Aorta (tissue), 5 donors: Measurements from ENCODE around the gene EEF1AKMT3. TPM values are rescaled to one million over a fixed set of nuclear protein-coding genes. Genes with fewer than 3 reads are reported as not detected.
"Not testable (repeated sequence)": the region's sequence is repeated elsewhere in the genome, so short reads cannot be mapped to it uniquely, and the experiment has no call there.

ENCODE experiments used
- ATAC-seq: fragments of 200-7000 bp; cut with Tn5 transposase; one replicate; pipeline ENCODE4 v1.9.1; 2022; ENCODE audit warnings: moderate library complexity; ENCODE audit not compliant: low FRiP score
- DNase-seq, 2 donors: peaks; one replicate each; pipeline ENCODE4 v3.0.0-alpha.2; 2020
- H3K27ac ChIP-seq, 2 donors: one replicate each; pipeline ENCODE4 v1.5.1; 2013; ENCODE audit warnings: low read length in 2 of 2, mild to moderate bottlenecking in 2 of 2, moderate library complexity in 2 of 2, control low read depth in 1 of 2, inconsistent platforms in 1 of 2, low read depth in 1 of 2
- H3K27me3 ChIP-seq, 2 donors: one replicate each; pipeline ENCODE4 v1.6.1; 2013; ENCODE audit warnings: control low read depth in 1 of 2, low read length in 1 of 2, mild to moderate bottlenecking in 1 of 2, moderate library complexity in 1 of 2; ENCODE audit not compliant: insufficient read depth in 2 of 2, control insufficient read depth in 1 of 2
- H3K36me3 ChIP-seq, 2 donors: one replicate each; pipeline ENCODE4 v1.6.1; 2013; ENCODE audit warnings: control low read depth in 1 of 2, low read length in 1 of 2, mild to moderate bottlenecking in 1 of 2; ENCODE audit not compliant: insufficient read depth in 2 of 2, control insufficient read depth in 1 of 2
- H3K4me1 ChIP-seq, 2 donors: one replicate each; pipeline ENCODE4 v1.6.1; 2013; ENCODE audit warnings: low read length in 2 of 2, control low read depth in 1 of 2, mild to moderate bottlenecking in 1 of 2, moderate library complexity in 1 of 2; ENCODE audit not compliant: insufficient read depth in 2 of 2, control insufficient read depth in 1 of 2
- H3K4me3 ChIP-seq, 2 donors: one replicate each; pipeline ENCODE4 v1.5.1; 2013; ENCODE audit warnings: low read length in 2 of 2, control low read depth in 1 of 2, mild to moderate bottlenecking in 1 of 2
- H3K9me3 ChIP-seq: one replicate; pipeline ENCODE4 v1.6.1; 2013; ENCODE audit warnings: mild to moderate bottlenecking, low read length; ENCODE audit not compliant: control insufficient read depth
- WGBS, 2 donors: extraction: QIAGEN DNeasy Blood & Tissue Kit; methylation state at CpG; one replicate each; pipeline ENCODE4 v1.1.7; 2013; 5-methylcytosine and 5-hydroxymethylcytosine counted together
- intact Hi-C, 2 donors: fragments of 100-400 bp; cut with DNase I; formaldehyde crosslinking; loops; one replicate each; pipeline versions ENCODE4 v1.14.2 to v1.15.0; 2022
- polyA plus RNA-seq, 2 donors: library from polyadenylated mRNA; stranded (reverse); fragments of 200-250 nt; gene quantifications; one replicate each; pipeline ENCODE4 v1.2.3, GENCODE V29; 2013
- total RNA-seq, 2 donors: library from RNA; stranded (reverse); fragmentation: NEBNext Ultra II Directional; extraction: Animal tissue kit (Norgen Biotek cat#: 25700); gene quantifications; one replicate each; pipeline ENCODE4 v1.2.1, GENCODE V29; 2021
- donor health status: healthy with polysubstance abuse.
- donor health status: Bipolar disorder and iron deficiency.
- donor health status: DM: no; HTN: no; CAD: no.
- donor health status: DM: no; HTN: no; CAD: no.
- donor health status: DM: yes; HTN: yes; CAD: no.

The EEF1AKMT3 gene
- total and polyA plus RNA-seq, 4 donors: 4.5 to 10.9 (median 7.5) TPM

- intact Hi-C loops: no loop called here
- Histone ChIP-seq H3K27me3 (no peaks in the 10 kb centered on the region), H3K27ac (no peak overlapping the region), H3K4me1 (no peaks in the 10 kb centered on the region), H3K9me3 (no peaks in the 10 kb centered on the region), H3K36me3 (no peaks in the 10 kb centered on the region), H3K4me3 (no peak overlapping the region)
- ATAC-seq (no peak), DNase-seq (no peak)
- 87% methylated on average over 3 of the region's 3 CpGs for WGBS, 2 donors
Measured at GRCh38 chr12:57767876-57768275, 4.5 kb upstream of the EEF1AKMT3 start.

GRCh38 chr12:57769594-57769993 lies 2.8 kb upstream of the EEF1AKMT3 start:
- no peak for ATAC-seq
- Histone ChIP-seq H3K9me3 (no peaks in the 10 kb centered on the region), H3K4me3 (no peak overlapping the region), H3K27ac (no peak overlapping the region), H3K4me1 (no peaks in the 10 kb centered on the region), H3K36me3 (no peaks in the 10 kb centered on the region), H3K27me3 (no peaks in the 10 kb centered on the region)
- WGBS, 2 donors: 94 to 96% methylated on average over 11 of the region's 11 CpGs
- DNase-seq: no peak
- intact Hi-C loops: no loop called here

GRCh38 chr12:57770734-57771133 lies 1.7 kb upstream of the EEF1AKMT3 start:
- Histone ChIP-seq H3K4me1 (no peaks in the 10 kb centered on the region), H3K36me3 (no peaks in the 10 kb centered on the region), H3K9me3 (no peaks in the 10 kb centered on the region), H3K4me3 (no peak overlapping the region), H3K27ac (peak overlapping the region in 1 of 2 donors; percentile 34), H3K27me3 (no peaks in the 10 kb centered on the region)
- 71 to 83% methylated on average over 4 of the region's 4 CpGs for WGBS, 2 donors
- ATAC-seq (no peak), DNase-seq (no peak)
- intact Hi-C loops: no loop called here

GRCh38 chr12:57771236-57771872 lies 1.1 kb upstream of the EEF1AKMT3 start:
- Histone ChIP-seq H3K9me3 (no peaks in the 10 kb centered on the region), H3K4me3 (peak overlapping the region; percentile 19 to 82), H3K36me3 (no peaks in the 10 kb centered on the region), H3K27me3 (no peaks in the 10 kb centered on the region), H3K4me1 (no peaks in the 10 kb centered on the region), H3K27ac (peak overlapping the region in 1 of 2 donors; percentile 53)
- WGBS, 2 donors: 2 to 4% methylated on average over 16 of the region's 16 CpGs
- DNase-seq (peak; percentile 94 to 95), ATAC-seq (peak; percentile 85)
- intact Hi-C loops: no loop called here

GRCh38 chr12:57771873-57772428 lies 463 bp upstream of the EEF1AKMT3 start, which contains the start of gene METTL1:
METTL1 (minus strand) TSS chr12:57772105; CDS start chr12:57772083, 22 bp downstream.
- intact Hi-C loops: no loop called here
- Histone ChIP-seq H3K9me3 (no peaks in the 10 kb centered on the region), H3K36me3 (no peaks in the 10 kb centered on the region), H3K27ac (peak within 1 kb of the TSS in 1 of 2 donors; percentile 75), H3K4me1 (no peaks in the 10 kb centered on the region), H3K27me3 (no peaks in the 10 kb centered on the region), H3K4me3 (peak within 1 kb of the TSS; percentile 44 to 82)
- ATAC-seq: peak; percentile 97
- DNase-seq: peak; percentile 97 to 98
- 0 to 1% methylated on average over 28 of the region's 28 CpGs for WGBS, 2 donors

- H3K27me3 ChIP-seq, H3K9me3 ChIP-seq, H3K27ac ChIP-seq, intact Hi-C loops, H3K36me3 ChIP-seq, ATAC-seq, H3K4me3 ChIP-seq, H3K4me1 ChIP-seq, DNase-seq: not testable (repeated sequence)
- 90 to 92% methylated on average over 11 of the region's 11 CpGs for WGBS, 2 donors
Measured at GRCh38 chr12:57774634-57775033, 2.2 kb downstream of the EEF1AKMT3 start.

- Histone ChIP-seq H3K27ac (no peak overlapping the region), H3K4me1 (no peaks in the 10 kb centered on the region), H3K9me3 (no peaks in the 10 kb centered on the region), H3K36me3 (no peaks in the 10 kb centered on the region), H3K27me3 (no peaks in the 10 kb centered on the region), H3K4me3 (no peak overlapping the region)
- 66 to 69% methylated on average over 2 to 3 of the region's 3 CpGs for WGBS, 2 donors
- intact Hi-C loops: no loop called here
- ATAC-seq (no peak), DNase-seq (no peak)
Measured at GRCh38 chr12:57775044-57775443, 2.6 kb downstream of the EEF1AKMT3 start.

GRCh38 chr12:57775563-57776246 lies 3.3 kb downstream of the EEF1AKMT3 start:
- H3K27me3 ChIP-seq: no peaks in the 10 kb centered on the region
- 78 to 81% methylated on average over 4 of the region's 4 CpGs for WGBS, 2 donors
- no peaks in the 10 kb centered on the region for H3K36me3 ChIP-seq
- no peak overlapping the region for H3K4me3 ChIP-seq
- H3K27ac ChIP-seq: no peak overlapping the region
- intact Hi-C loops: no loop called here
- H3K4me1 ChIP-seq: no peaks in the 10 kb centered on the region
- no peaks in the 10 kb centered on the region for H3K9me3 ChIP-seq
- ATAC-seq (no peak), DNase-seq (no peak)

GRCh38 chr12:57776247-57776587 lies 3.8 kb downstream of the EEF1AKMT3 start:
- DNase-seq (no peak), ATAC-seq (no peak)
- Histone ChIP-seq H3K27ac (no peak overlapping the region), H3K4me3 (no peak overlapping the region), H3K9me3 (no peaks in the 10 kb centered on the region), H3K27me3 (no peaks in the 10 kb centered on the region), H3K4me1 (no peaks in the 10 kb centered on the region), H3K36me3 (no peaks in the 10 kb centered on the region)
- WGBS, 2 donors: 59 to 69% methylated on average over 2 of the region's 2 CpGs
- intact Hi-C loops: no loop called here
